D721Med (cell line): ENCODE data around the gene CITED2.

ENCODE experiments used
- DNase-seq: peaks from one replicate; pipeline ENCODE4 v3.0.0; 2011; ENCODE audit warnings: low spot score; ENCODE audit not compliant: insufficient read length
- FAIRE-seq: peaks from 2 replicates; lab custom pipeline; 2011; peaks lifted over from hg19 to GRCh38; lab: Jason Lieb, UNC
- TF ChIP-seq, protein P1 (sequence below): IDR thresholded peaks from 2 replicates; pipeline ENCODE4 v1.5.1; 2012; ENCODE audit warnings: mild to moderate bottlenecking, control low read depth; ENCODE audit not compliant: insufficient read depth; ENCODE audit errors: missing control alignments

Gene CITED2

DNA sequence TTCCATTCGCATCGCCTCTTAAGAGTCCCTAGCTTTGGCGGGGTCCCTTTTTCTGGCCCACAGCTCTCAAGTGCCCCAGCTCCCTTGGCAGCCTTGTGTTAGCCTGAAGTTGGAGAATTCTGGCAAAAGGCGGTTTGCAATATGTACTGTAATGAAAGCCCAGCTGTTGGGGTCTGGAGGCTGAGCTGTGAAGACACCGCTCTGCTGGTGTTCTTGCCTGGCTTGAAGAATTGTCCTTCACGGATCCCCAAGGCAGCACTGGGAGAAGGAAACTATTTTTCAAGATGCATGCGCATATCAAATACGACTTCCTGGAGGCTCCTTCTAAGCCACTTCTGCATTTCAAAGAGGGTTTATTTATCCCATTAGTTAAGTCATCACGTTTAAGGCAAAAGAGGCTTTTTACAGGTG, 21.4 kb upstream of the CITED2 start:
- no peak for DNase-seq
- TF ChIP-seq, protein P1, sequence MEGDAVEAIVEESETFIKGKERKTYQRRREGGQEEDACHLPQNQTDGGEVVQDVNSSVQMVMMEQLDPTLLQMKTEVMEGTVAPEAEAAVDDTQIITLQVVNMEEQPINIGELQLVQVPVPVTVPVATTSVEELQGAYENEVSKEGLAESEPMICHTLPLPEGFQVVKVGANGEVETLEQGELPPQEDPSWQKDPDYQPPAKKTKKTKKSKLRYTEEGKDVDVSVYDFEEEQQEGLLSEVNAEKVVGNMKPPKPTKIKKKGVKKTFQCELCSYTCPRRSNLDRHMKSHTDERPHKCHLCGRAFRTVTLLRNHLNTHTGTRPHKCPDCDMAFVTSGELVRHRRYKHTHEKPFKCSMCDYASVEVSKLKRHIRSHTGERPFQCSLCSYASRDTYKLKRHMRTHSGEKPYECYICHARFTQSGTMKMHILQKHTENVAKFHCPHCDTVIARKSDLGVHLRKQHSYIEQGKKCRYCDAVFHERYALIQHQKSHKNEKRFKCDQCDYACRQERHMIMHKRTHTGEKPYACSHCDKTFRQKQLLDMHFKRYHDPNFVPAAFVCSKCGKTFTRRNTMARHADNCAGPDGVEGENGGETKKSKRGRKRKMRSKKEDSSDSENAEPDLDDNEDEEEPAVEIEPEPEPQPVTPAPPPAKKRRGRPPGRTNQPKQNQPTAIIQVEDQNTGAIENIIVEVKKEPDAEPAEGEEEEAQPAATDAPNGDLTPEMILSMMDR = no peak
- FAIRE-seq = no peak

DNA sequence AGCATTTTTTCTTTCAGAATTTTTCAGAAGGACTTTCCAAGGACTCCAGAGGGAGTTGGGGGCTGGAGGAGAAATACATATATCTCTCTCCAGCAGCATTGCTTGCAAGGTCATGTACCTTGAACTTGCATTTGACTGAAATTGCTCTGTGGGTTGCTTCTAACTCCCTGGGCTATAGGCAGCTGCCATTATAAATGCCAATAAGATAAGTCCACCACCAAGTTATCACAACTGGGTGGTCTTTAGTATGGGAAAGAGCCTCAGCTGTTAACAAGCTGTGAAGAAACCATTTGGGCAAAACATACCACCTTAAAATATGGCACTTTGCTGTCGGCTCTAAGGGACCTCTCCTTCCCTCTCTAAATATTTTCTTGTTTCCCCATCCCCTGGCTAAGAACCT, 20.9 kb upstream of the CITED2 start:
- DNase-seq = no peak
- TF ChIP-seq, protein P1 = no peak
- no peak for FAIRE-seq

DNA sequence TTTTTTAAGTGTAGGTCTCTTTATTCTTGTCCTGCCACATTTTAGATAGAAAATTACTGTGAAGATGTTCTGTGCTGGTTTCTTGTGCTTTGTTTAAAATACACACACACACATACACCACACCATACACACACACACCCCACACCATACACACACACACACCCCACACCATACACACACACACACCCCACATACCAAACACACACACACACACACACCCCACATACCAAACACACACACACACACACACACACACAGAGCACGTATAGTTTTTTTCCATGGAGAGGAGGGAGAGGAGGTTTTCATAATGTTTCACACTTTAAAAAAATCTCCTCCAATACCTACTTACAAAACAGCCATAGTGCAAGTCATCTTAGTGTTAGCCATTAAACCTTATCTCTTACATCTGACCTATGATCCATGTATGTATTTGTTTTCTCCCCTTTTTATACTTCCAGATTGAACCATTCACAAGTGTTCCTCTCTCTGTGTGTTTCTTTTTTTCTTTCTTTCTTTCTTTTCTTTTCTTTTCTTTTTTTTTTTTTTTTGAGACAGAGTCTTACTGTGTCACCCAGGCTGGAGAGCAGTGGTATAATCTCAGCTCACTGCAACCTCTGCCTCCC, 19.7 kb upstream of the CITED2 start:
- TF ChIP-seq, protein P1 = no peak
- FAIRE-seq (no peak), DNase-seq (no peak)

DNA sequence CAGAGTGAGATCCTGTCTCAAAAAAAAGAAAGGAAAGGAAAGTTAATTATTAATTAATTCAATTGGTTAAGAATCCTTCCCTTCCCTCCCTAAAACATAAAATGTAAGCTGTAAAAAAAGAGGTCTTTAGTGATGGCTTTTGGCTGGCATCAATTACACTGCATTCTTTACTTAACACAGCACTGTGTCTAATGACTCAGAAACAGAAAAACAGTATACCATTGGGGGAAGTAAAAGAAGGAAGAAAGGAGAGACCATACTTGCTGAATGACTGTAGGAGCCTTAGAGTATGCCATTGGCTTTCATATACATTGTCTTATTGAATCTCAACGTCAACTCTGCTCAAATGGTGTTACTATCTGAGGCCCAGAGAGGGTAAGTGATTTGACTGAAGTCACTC, 18.3 kb upstream of the CITED2 start:
- DNase-seq (no peak), FAIRE-seq (no peak)
- TF ChIP-seq, protein P1 = no peak

DNA sequence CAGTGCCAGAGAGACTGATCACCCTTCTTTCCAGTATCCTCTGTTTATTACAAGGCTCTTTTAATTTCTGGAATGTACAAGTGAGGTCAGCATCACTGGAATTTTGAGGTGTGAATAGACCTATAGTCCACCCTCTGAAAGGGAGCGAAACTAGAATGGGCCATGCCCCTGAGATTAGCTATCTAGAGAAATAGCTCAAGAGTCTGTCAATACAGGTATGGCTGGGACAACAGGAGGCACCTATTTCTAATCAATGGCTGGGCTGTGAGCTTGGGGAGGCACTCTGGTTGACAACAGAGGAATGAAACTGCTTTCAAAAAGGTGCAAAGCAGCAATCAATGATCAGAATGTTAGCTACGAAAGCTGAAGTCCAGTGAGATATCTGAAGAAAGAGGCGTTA, 17.3 kb upstream of the CITED2 start:
- FAIRE-seq = no peak

DNA sequence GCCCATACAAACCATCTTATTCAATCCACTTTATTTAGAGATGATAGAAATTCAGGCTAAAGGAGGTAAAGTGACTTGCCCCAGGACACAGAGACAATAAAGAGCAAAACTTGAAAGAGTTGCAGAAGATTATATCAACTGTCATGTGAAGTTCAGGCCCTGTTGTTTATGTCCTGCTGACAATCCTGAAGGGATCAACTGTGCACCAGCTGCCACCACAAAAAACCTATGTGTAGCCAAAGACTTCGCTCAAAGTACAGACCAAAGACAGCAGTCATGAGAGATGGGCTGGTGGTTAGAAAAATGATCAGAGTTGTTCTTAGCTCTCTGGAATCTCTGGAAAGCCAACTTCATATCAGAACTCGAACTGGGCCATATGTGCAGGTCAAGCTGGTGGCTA, 16.0 kb upstream of the CITED2 start:
- DNase-seq (no peak), FAIRE-seq (no peak)
- TF ChIP-seq, protein P1 = no peak

More for the DNA sequence above, 17.3 kb upstream of the CITED2 start:
- TF ChIP-seq, protein P1 = no peak
- no peak for DNase-seq

DNA sequence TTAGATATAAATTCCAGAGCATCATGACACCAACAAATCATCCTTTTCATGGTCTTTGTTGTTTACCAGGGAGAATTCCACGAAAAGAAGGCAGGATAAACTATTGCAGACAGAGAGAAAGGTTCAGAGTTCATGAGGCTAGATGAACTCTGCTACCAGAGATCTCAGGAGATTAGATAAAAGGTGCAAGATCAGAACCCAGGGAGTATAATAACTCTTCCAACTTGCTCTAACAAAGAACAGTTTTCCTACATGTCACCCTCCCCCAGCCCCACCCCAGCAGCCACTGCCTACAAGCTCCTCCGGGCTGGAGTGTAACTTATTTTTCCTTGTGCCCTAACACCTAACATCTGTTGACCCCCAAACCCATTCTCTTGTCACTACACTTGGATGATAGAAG, 13.9 kb upstream of the CITED2 start:
- TF ChIP-seq, protein P1 = no peak
- FAIRE-seq = no peak
- no peak for DNase-seq
